GM21723 (cell line): Measurements from ENCODE around the gene ATF7IP.

Source experiments
- ATAC-seq: cut with Tn5 transposase; IDR thresholded peaks from one replicate; pipeline ENCODE4 v1.9.1; 2021; ENCODE audit warnings: mild to moderate bottlenecking, moderate library complexity; ENCODE audit not compliant: unreplicated experiment

The ATF7IP gene

DNA sequence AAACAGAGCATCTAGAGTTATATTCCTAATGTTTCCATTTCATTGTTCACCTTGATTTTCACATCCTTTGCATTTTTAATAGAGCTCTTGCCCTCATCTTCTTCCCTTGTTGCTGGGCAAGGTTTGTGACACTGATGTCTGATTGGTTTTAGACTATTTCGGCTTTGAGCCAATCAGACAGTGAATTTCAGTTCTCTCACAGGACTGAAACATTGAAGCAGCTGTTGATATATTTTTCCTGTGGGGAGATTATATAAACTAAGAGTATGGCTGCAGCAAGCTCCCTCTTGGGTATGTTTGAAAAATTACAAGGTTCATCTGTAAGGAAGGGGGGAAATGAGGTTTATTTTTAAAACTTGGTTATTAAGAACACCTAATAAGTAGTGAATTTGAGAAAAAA lies 51.2 kb downstream of the ATF7IP start:
- no peak for ATAC-seq

DNA sequence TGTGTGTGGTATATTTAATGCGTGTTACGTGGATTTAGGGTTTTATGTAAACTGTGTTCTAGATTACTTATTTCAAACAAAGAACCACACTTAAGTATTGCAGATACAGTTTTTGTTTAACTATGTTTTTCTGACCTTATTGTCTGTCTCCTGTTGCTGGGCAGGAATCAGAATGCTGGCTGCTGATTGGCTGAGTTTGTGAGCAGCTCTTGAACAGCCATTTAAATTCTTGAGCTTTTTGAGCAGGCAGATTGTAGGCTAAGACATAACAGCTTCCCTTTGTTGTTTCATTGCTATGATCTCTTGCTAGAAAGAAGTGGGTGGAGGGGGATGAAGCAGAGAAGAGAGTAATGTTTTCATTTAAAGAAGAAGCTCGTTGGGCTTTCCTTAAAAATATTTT lies 52.2 kb downstream of the ATF7IP start:
- ATAC-seq: no peak

DNA sequence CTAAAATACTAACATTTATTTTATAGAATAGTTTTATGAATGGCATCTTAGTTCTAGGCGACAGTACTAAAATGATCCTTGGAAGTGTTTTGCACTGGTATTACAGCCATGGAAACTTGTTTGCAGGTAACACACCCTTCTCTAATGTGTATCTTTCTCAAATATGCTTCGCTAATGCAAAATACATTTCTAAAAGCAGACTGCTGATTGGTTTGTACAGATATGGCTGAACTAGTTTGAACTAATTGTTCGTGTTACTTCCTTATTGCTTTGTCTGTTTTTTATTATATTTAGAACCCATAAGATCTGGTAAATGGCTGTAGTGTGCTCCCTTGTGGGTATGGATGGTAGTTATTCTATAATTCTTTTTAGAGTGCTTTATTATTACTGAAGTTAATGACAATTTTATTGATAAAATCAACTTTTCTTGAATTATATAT lies 53.0 kb downstream of the ATF7IP start:
- ATAC-seq: no peak

DNA sequence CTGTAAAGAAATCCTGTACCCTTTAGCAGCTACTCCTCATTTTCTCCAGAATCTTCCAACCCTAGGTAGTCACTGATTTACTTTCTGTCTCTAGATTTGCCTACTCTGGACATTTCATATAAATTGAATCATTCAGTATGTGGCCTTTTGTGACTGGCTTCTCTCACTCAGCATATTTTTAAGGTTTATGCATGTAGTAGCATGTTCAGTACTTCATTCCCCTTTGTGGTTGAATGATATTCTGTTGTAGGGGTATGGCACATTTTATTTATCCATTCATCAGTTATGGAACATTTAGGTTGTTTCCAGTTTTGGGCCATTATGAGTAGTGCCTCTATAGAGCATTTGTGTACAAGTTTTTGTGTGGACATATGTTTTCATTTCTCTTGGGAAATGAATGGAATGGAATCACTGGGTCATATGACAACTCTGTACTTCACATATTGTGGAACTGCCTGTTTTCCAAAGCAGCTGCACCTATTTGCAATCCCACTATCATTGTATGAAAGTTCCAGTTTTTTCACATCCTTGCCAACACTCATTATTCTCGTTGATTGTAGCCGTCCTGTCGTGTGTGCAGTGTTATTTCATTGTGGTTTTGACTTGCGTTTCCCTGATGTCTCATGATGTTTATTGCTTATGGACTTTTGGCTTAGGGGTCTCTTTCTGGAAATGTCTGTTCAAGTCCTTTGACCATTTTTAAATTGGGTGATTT lies 57.2 kb downstream of the ATF7IP start:
- ATAC-seq: no peak

DNA sequence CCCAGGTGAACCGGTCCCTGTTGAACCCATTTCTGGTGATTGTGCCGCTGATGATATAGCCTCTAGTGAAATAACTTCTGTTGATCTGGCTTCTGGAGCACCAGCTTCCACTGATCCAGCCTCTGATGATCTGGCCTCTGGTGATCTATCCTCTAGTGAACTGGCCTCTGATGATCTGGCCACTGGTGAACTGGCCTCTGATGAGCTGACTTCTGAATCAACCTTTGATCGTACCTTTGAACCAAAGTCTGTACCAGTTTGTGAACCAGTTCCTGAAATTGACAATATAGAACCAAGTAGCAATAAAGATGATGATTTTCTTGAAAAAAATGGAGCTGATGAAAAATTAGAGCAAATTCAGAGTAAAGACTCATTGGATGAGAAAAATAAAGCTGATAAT lies 59.1 kb downstream of the ATF7IP start:
- ATAC-seq: no peak

DNA sequence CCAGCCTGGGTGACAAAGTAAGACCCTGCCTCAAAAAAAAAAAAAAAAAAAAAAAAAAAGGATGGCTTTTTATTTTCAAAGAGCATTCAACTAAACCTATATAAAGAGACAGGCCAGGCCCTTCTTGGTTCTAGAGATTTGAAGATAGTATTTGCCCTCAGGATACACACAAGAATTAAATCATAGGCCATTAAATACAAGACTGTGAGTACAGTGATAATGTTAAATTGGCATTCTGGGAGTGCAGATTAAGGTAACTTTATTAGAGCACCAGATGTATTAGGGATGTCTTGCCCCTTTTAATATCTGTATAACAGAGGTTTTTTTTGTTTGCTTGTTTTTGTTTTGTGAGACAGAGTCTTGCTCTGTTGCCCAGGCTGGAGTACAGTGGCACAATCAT lies 61.3 kb downstream of the ATF7IP start:
- ATAC-seq: no peak

DNA sequence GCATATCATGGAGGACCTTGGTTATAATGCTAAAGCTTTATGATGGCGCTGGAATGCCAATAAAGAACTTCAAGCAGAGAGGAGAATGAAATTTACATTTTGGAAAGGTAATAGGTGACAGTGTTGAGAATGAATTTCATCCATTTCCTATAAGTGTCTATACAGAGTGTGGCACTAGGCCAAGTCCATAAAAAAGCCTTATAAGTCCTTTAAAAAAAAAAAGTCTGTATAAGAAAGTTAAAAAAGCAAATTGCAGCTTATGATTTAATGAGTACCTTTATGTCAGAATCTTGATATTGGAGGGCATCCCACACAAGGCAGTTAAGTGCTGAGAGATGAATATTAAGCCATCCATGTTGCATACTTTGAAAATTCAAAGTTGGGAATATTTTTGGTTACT lies 62.4 kb downstream of the ATF7IP start:
- ATAC-seq: no peak

DNA sequence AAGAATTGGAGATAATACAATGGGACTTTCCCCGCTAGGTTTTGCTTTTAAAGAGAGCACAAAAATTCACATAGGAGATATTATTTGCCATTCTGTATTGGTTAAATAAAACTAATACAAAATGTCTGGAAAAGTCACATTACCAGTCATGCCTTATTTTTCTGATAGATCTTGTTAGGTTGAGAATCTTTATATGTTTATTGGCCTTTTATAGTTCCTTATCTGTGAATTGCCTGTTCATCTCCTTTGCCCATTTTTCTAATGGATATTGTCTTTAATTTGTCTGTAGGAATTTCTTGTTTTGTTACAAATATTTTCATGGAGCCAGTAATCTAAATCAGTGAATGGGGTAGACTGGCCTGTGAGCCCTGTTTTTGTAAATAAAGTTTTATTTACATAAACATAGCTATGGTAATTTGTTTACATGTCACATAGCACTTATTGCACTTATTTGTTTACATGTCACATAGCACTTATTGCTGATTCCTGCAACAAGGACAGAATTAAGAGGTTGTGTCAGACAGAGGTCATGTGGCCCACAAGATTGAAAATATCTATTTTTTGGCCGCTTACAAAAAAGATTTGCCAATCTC lies 65.0 kb downstream of the ATF7IP start:
- ATAC-seq: no peak

DNA sequence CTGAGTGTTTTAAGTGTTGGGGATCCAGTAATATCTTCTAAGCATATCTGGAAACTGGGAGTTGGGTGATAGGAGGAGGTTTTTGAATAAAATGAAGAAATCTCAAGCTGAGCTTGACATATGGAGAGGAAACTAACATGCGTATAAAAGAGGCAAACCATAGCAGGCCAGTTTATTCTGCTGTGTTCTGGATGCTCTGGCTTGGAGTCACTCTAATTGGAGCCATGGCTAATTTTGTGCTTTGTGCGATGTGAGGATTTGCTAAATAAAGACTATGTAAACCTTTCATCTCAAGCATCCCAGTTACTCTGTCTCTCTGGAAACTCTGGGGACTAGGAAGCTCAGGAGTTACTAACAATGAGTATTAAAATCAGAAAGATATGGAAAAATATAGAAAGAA lies 66.5 kb downstream of the ATF7IP start:
- ATAC-seq: no peak

DNA sequence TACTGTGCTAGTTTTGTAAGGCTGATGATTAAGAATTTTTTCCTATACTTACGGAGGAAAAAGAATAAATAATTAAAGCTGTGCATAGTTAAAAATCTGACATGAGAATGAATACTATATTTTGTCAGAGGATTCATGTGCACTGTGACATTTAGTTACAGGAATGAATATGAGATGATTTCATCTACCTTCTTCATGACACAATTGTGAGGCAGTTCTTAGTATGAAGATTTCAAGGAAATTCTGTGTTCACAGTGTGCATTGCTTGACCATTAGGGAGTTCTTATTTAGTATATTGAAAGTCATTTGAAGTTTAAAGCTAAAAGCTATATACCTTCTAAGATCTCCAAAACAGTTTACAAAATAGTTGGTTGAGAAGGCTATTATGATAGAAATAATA lies 70.1 kb downstream of the ATF7IP start:
- no peak for ATAC-seq

DNA sequence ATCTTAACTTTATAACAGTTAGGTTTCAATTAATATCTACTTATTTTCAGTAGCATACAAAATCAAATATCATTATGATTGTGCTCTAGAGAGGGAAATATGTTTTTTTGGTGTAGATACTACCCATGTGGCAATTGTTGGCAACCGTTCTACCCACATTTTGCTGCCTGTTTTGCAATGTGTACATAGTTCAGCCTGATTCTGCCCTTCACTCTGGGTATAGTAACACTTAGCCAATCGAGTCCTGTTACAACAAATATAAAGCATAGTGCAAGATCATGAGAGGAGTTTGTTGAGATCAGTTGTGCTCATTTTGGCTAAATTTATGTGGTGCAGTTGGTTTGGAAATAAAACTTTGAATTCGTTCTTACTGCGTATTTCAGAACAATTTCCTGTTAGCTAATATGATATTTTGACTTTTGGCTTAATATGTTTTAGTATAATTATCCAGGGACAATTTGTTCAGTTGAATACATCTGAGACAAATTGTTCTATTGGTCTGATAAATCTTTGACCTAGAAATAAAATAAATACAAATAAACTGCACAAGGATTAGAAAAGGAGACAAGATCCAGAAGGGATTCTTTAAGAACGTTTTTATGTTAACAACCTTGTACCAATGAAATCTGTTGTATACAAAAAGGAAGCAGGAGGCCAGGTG lies 76.9 kb downstream of the ATF7IP start:
- ATAC-seq: no peak

DNA sequence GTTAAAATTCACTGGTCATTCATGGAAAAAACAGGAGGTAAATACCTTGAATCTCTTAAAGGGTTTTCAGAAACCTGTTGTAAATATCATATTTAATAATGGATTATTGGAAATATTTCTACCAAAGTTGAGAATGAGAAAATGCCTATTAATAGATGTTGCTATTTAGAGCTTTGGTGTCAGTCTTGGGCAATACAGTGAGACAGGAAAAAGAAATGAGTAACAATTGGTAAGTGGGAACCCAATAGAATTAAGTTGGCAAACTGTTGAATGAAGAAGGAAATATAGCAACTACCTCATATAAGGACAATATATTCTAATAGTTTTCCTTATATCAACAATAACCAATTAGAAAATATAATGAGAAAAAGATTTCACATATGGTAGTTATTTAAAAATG lies 78.0 kb downstream of the ATF7IP start:
- ATAC-seq: no peak

DNA sequence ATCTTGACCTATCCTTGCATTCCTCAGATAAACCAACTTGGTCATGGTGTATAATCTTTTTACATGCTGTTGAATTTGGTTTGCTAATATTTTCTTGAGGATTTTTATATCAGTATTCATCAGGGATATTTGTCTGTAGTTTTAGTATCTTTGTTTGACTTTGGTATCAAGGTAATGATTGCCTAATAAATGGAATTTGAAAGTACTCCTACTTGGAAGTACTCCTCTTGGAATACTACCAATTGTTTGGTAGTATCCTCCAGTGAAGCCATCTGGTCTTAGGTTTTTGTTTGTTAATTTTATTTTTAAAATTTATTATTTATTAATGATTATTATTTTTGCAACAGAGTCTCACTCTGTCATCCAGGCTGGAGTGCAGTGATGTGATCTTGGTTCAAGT lies 85.0 kb downstream of the ATF7IP start:
- ATAC-seq: no peak

DNA sequence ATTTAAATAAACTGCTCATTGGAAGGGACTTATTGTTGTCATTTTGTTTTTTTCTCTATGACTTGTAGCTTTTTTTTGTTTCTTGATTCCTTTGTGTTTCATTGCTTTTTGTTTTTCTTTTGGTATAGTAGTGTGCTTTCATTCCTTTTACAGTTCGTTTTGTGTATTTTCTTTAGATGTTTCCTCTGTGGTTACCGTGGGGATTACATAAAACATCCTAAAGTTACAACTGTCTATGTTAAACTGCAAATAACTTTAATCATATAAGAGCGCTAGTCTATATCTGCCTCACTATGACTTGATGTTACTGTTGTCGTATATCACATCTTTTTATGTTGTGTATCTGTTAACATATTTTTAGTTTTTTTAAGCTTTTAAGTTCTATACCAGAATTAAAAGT lies 86.9 kb downstream of the ATF7IP start:
- ATAC-seq: no peak

DNA sequence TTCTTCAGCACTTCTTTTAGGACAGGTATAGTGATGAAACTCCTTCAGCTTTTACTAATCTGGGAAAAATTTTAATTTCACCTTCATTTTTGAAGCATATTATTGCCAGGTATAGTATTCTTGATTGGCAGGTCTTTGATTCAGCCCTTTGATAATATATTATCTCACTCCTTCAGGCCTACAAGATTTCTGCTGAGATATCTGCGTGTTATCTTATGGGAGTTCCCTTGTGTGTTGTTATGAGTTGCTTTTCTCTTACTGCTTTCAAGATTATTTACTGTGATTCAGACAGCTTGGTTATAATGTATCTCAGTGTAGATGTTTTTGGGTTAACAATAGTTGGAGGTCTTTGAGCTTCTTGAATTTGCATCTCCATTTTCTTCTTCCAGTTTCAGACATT lies 87.4 kb downstream of the ATF7IP start:
- ATAC-seq: no peak

DNA sequence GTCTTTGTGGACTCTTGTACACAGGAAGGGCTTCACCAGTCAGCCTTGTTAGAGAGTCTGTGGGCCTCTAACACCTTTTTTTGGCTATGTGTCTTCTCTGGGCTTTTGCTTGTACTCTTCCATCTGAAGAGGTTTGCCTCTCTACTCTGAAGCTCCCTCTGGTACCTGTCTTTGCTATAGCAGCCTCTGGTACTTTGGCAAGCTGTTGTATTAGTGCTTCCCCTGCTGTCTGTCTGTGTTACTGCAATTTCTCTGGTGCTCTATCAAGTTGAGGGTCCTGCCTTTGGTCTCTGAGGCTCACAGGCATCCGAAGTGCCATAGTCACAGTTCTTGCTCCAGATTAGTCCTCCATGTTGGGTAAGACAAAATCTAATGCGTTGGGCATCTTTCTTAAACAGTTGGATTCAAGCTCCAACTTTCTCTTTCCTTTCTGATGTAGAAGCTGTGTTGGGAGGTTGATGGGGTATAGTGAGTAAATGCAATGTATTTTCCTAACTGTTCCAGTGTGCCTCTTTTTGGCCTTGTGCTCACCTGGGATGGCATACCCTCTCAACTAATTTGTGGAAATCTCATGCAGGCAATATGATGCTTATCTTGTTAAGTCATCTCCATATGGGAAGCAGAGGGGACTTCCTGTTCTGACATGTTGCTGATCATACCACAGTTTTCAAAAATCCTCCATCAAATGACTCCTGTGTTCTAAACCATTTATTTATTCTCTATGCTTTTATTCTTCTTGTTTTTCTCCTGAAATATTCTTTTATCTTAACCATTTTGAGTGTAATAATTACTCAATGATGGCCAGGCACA lies 88.8 kb downstream of the ATF7IP start:
- ATAC-seq: no peak

DNA sequence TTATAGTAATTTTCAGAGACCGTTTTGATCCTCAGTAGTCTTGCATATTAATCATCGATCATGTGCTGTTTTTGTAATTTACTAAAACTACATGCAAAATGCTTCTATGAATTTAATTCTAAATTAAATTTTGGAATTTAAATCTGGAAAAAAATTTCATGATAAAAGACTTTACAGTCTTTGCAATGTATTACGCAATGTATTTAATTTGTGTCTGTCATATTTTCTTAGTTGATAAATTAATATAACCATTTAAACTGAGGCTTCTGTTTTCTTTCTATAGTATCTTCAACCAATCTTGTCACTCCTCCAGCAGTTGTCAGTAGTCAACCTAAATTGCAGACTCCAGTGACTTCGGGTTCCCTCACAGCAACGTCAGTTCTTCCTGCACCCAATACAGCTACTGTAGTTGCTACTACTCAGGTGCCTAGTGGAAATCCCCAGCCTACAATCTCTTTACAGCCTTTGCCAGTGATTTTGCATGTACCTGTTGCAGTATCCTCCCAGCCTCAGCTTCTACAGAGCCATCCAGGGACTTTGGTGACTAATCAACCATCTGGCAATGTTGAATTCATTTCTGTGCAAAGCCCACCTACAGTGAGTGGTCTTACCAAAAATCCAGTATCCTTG lies 94.8 kb downstream of the ATF7IP start:
- ATAC-seq: no peak

DNA sequence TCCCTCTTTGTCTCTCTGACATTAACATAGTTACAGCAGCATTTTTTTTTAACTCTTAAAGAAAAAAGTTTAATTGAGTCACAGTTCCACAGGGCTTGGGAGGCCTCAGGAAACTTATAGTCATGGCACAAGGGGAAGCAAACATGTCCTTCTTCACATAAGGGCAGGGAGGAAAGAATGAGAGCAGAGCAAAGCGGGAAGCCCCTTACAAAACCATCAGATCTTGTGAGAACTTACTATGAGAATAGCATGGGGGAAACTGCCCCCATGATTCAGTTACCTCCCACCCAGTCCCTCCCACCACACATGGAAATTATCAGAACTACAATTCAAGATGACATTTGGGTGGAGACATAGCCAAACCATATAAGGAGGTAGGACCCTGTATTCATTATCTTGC lies 106.0 kb downstream of the ATF7IP start:
- ATAC-seq: no peak

DNA sequence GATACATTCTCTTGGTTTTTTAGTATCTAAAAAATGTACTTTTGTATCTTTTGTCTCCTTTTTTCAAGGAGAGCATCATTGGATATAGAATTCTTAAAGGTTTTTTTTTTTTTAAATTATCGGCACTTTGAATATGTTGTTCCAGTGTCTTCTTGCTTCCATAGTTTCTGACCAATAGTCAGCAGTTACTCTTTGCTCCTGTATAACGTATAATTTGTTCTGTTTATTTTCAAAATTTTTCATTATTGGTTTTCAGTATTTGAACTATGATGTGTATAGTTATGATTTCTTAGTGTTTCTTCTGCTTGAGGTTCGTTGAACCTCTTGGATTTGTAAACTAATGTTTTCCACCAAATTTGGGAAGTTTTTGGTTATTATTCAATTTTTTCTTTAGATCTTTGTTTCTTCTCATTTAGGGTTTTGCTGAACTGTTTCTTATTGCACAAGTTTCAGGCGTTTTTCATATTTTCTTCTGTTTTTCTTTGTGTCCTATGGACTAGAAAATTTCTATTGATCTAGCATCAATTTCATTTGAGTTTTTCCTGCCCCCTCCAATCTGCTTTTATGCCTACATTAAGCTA lies 108.3 kb downstream of the ATF7IP start:
- no peak for ATAC-seq

DNA sequence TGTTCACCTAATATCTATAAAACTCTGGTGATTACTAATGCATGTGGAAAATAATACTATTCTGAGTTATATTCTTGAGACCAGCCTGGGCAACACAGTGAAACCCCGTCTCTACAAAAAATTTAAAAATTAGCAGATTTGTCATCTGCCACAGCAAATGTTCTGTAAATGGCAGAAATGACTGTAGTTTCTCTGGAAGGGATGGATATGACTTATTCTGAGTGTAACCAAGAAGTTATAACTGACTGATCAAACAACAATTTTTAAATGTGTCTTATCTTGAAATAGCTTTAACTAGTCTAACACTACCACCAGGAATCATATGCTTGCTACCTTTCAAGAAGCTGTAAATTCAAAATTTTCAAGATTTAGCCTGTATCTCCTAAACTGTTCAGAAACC lies 113.5 kb downstream of the ATF7IP start:
- ATAC-seq: no peak

DNA sequence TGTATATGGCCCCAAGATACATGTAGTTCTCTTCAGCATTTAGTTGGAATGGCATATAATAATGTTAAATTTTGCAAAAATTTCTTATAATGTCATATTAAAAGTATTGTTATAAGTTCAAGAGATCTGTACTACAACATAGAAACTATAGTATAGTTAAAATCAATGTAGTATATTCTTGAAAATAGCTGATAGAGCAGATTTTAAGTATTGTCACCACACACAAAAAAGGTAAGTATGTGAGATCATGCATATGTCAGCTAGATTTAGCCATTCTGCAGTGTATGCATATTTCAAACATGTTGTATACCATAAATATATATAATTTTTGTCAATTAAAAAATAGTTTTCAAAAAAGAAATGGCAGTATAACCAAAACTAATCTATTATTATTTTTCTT lies 115.7 kb downstream of the ATF7IP start:
- no peak for ATAC-seq
